K562 (cell line): ENCODE measurements around the gene HAPSTR1. TPM values are rescaled to one million over a fixed set of nuclear protein-coding genes. Genes with fewer than 3 reads are reported as not detected.
A peak's percentile ranks its signal among the peaks of the same experiment; 100 is the strongest.

ENCODE experiments used
- ARID3B ChIP-seq: fragments of 250-450 bp; sonication (Bioruptor Pico); IDR thresholded peaks from 2 replicates; pipeline ENCODE4 v1.4.0; 2020; ENCODE audit warnings: borderline replicate concordance
- BHLHE40 ChIP-seq: IDR thresholded peaks from 2 replicates; pipeline ENCODE4 v1.6.1; 2011; ENCODE audit warnings: low read length, improper control_type of control experiment
- COPS2 ChIP-seq: fragments of 450-650 bp; conservative IDR thresholded peaks from 2 replicates; pipeline ENCODE4 v1.6.1; 2016; ENCODE audit warnings: mild to moderate bottlenecking, moderate library complexity
- DNMT1 ChIP-seq: fragments of 450-650 bp; IDR thresholded peaks from 2 replicates; pipeline ENCODE4 v1.6.1; 2016; ENCODE audit warnings: antibody characterized with exemption, mild to moderate bottlenecking
- E2F6 ChIP-seq, 2 experiments: IDR thresholded peaks; 2 replicates each; pipeline ENCODE4 v1.6.1; 2011; ENCODE audit warnings: borderline replicate concordance in 1 of 2, control low read depth in 1 of 2, low read depth in 1 of 2, low read length in 1 of 2, mild to moderate bottlenecking in 1 of 2, mixed read lengths in 1 of 2, moderate library complexity in 1 of 2; ENCODE audit not compliant: insufficient read depth in 1 of 2, insufficient read length in 1 of 2, poor library complexity in 1 of 2, severe bottlenecking in 1 of 2; ENCODE audit errors: extremely low read depth in 1 of 2
- GMEB1 ChIP-seq: fragments of 250-450 bp; sonication (Bioruptor Pico); IDR thresholded peaks from 2 replicates; pipeline ENCODE4 v1.4.0; 2020; ENCODE audit warnings: mild to moderate bottlenecking
- HNRNPK ChIP-seq: fragments of 200-400 bp; formaldehyde crosslinking; IDR thresholded peaks from one replicate; pipeline ENCODE4 v1.6.1; 2018; ENCODE audit warnings: mild to moderate bottlenecking, low read depth, low read length; ENCODE audit not compliant: poor library complexity, severe bottlenecking
- IRF2 ChIP-seq: sonication (generic); formaldehyde crosslinking; IDR thresholded peaks from 2 replicates; pipeline ENCODE4 v1.8.1; 2022; ENCODE audit warnings: mild to moderate bottlenecking, missing genetic modification reagents
- KLF10 ChIP-seq: fragments of 250-450 bp; sonication (Bioruptor Pico); IDR thresholded peaks from 2 replicates; pipeline ENCODE4 v1.6.1; 2021; ENCODE audit warnings: matching md5 sums
- MCM2 ChIP-seq: fragments of 450-650 bp; IDR thresholded peaks from 2 replicates; pipeline ENCODE4 v1.6.1; 2017; ENCODE audit warnings: low read depth, mild to moderate bottlenecking
- MTA2 ChIP-seq: fragments of 450-650 bp; IDR thresholded peaks from 2 replicates; pipeline ENCODE4 v1.6.1; 2016; ENCODE audit warnings: low read depth
- PHTF2 ChIP-seq: fragments of 250-450 bp; sonication (Bioruptor Pico); IDR thresholded peaks from 2 replicates; pipeline ENCODE4 v1.5.0; 2021; ENCODE audit warnings: mild to moderate bottlenecking
- POLR2B ChIP-seq: fragments of 450-650 bp; IDR thresholded peaks from 2 replicates; pipeline ENCODE4 v1.6.1; 2018; ENCODE audit warnings: low read depth; ENCODE audit not compliant: partially characterized antibody
- PYGO2 ChIP-seq: fragments of 450-650 bp; IDR thresholded peaks from 2 replicates; pipeline ENCODE4 v1.6.1; 2016; ENCODE audit warnings: mild to moderate bottlenecking, missing genetic modification characterization, moderate library complexity, missing compliant biosample characterization
- RFX1 ChIP-seq: fragments of 450-650 bp; IDR thresholded peaks from 2 replicates; pipeline ENCODE4 v1.6.1; 2016; ENCODE audit warnings: mild to moderate bottlenecking, moderate library complexity
- SNAPC5 ChIP-seq: fragments of 250-450 bp; sonication (Bioruptor Pico); IDR thresholded peaks from 2 replicates; pipeline ENCODE4 v1.8.0; 2021; ENCODE audit warnings: moderate library complexity, mild to moderate bottlenecking, inconsistent platforms
- SOX6 ChIP-seq: fragments of 450-650 bp; IDR thresholded peaks from 2 replicates; pipeline ENCODE4 v1.6.1; 2014; ENCODE audit warnings: mild to moderate bottlenecking
- TEAD1 ChIP-seq, 2 experiments: fragments of 450-650 bp in 1 of 2; sonication (generic) in 1 of 2; formaldehyde crosslinking; IDR thresholded peaks; 2 replicates each; pipeline versions ENCODE4 v1.4.0 to v1.8.0; 2020 to 2022; ENCODE audit warnings: mild to moderate bottlenecking in 2 of 2, missing genetic modification reagents in 1 of 2
- XRCC3 ChIP-seq: fragments of 450-650 bp; IDR thresholded peaks from 2 replicates; pipeline ENCODE4 v1.6.1; 2017; ENCODE audit warnings: mild to moderate bottlenecking, moderate library complexity
- XRCC4 ChIP-seq: IDR thresholded peaks from one replicate; pipeline ENCODE4 v1.6.1; 2011; ENCODE audit not compliant: insufficient read depth, insufficient read length; ENCODE audit errors: extremely low read depth
- ZBTB2 ChIP-seq: fragments of 450-650 bp; IDR thresholded peaks from 2 replicates; pipeline ENCODE4 v1.6.1; 2016; ENCODE audit warnings: antibody characterized with exemption
- ZNF398 ChIP-seq: fragments of 250-450 bp; sonication (Bioruptor Pico); IDR thresholded peaks from 2 replicates; pipeline ENCODE4 v1.8.0; 2021; ENCODE audit warnings: moderate library complexity, mild to moderate bottlenecking, inconsistent platforms
- ZNF436 ChIP-seq: fragments of 250-450, 450-650 bp; sonication (Bioruptor Pico); formaldehyde crosslinking; IDR thresholded peaks from 2 replicates; pipeline ENCODE4 v1.7.0; 2020; ENCODE audit warnings: mild to moderate bottlenecking
- polyA plus RNA-seq, 8 experiments: library from polyadenylated mRNA; depleted of rRNA in 4 of 8; stranded (reverse) in 5 of 8; unstranded in 3 of 8; fragments of >200 nt; fragmentation: Nextera tagmentation in 2 of 8; fragmentation: Illumina TruSeq in 1 of 8; extraction: Ambion mirVana in 2 of 8; extraction: Trizol in 1 of 8; gene quantifications; 2 replicates each; pipeline versions ENCODE4 v1.2.1 to v1.2.3, GENCODE V29; 2011 to 2014; ENCODE audit warnings: inconsistent platforms in 1 of 8, missing spikeins in 1 of 8
- total RNA-seq, 7 experiments: library from RNA; depleted of rRNA in 6 of 7; stranded (reverse); fragments of >200 nt in 6 of 7; fragmentation: Illumina TruSeq in 2 of 7; extraction: Trizol in 2 of 7; gene quantifications; 2 replicates each; pipeline versions ENCODE4 v1.2.1 to v1.2.3, GENCODE V29; 2011 to 2021; ENCODE audit warnings: low replicate concordance in 1 of 7

Gene HAPSTR1
- total and polyA plus RNA-seq, 9 of the 15 experiments (the other 6 are each of a cell fraction or from before 2014, with no cell fraction given), result 10.8 to 67.9 (median 36.5) TPM

- TF ChIP-seq E2F6 (IDR thresholded peaks at IDR 0.05; ENCODE audit: borderline replicate concordance in 1 of 2, extremely low read depth in 1 of 2, insufficient read depth in 1 of 2, insufficient read length in 1 of 2, low read depth in 1 of 2, low read length in 1 of 2, poor library complexity in 1 of 2, severe bottlenecking in 1 of 2) (peak in 1 of 2 experiments; percentile 15), HNRNPK (no peak), RFX1 (no peak), DNMT1 (no peak), COPS2 (no peak), IRF2 (no peak), XRCC3 (no peak), SOX6 (no peak), KLF10 (CRISPR knock-in tag) (no peak), ZNF398 (CRISPR knock-in tag) (no peak), PYGO2 (tag) (no peak), BHLHE40 (no peak), MCM2 (no peak), ZNF436 (CRISPR knock-in tag) (no peak), POLR2B (no peak), XRCC4 (no peak), GMEB1 (CRISPR knock-in tag) (no peak), ZBTB2 (no peak), PHTF2 (CRISPR knock-in tag) (no peak), TEAD1 (CRISPR knock-in tag; IDR thresholded peaks at IDR 0.05) (0 out of 4 replicates have a peak, but pooled peaks of 1 of the 2 experiments have one; percentile 22), MTA2 (no peak), ARID3B (no peak), SNAPC5 (no peak)
These were observed 48.5 kb downstream of the HAPSTR1 start (continued) for GRCh38 chr16:9139965-9140364.
